Right lobe of liver (tissue), 4 donors: ENCODE data around the gene LRRC8B.

Experiments
- CTCF ChIP-seq, 4 donors: fragments of 200-600 bp in 3 of 4; fragments of 450-650 bp in 1 of 4; IDR thresholded peaks; one replicate each; pipeline versions ENCODE4 v1.5.1 to v1.8.0; 2016 to 2022; ENCODE audit warnings: antibody characterized with exemption in 4 of 4, mild to moderate bottlenecking in 2 of 4
- POLR2A ChIP-seq: fragments of 450-650 bp; IDR thresholded peaks from one replicate; pipeline ENCODE4 v1.6.1; 2017; ENCODE audit warnings: antibody characterized with exemption, mild to moderate bottlenecking
- donor health status: DM: no; HTN: no; CAD: no.
- donor health status: DM: no; HTN: no; CAD: no.
- donor health status: DM: no; HTN: yes; CAD: no.

GRCh38 chr1:89605692-89606091, 81.1 kb downstream of the LRRC8B start:
- no peak for TF ChIP-seq CTCF (IDR thresholded peaks at IDR 0.05)
- TF ChIP-seq POLR2A: no peak
